ENCODE data around the gene MET. TPM values are rescaled to one million over a fixed set of nuclear protein-coding genes. Genes with fewer than 3 reads are reported as not detected.

The MET gene
- total and polyA plus RNA-seq, 2 of the 13 experiments (the other 11 are each of a cell fraction or from before 2014, with no cell fraction given), result 21.8 to 31.5 TPM

DNA sequence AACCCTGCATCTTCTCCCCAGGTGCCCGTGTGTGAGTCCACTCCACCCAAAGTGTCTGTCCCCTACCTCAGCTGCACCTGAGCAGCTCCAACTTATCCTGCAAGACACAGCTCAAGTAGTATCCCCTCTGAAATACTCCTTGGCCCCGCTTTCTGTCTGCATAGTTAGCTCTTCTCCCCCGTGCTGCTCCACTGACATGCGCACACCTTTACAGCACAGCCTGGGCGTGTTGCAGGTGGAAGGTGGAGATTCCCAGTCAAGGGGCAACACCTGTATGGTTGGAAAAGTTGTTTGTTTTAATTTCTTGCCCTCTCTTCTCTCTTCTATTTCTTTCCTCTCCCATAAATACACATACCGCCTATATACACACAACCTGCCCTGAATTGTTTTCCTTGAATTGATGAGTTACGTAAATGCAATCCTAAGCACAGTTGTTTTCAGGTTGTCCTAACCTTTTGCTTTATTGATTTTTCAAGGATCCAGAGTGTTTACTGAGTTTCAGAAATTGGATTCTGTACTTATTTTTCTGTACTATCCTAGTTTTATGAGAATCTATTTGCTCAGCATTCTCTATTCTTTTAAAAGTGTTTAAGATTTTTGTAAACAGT lies 14.9 kb downstream of the MET start (continued):
- TF ChIP-seq MAFK (conservative IDR thresholded peaks at IDR 0.05 in 1 of 2, IDR thresholded peaks at IDR 0.05 in 1 of 2; ENCODE audit: low read length in 2 of 2) (peak in 1 of 2 experiments; percentile 11; a peak in 1 of 4 replicates), ZIK1 (CRISPR knock-in tag; IDR thresholded peaks at IDR 0.05; ENCODE audit: borderline replicate concordance, low read depth) (no peak), FOXP4 (CRISPR knock-in tag; IDR thresholded peaks at IDR 0.05) (peak; percentile 95), ZNF331 (CRISPR knock-in tag; IDR thresholded peaks at IDR 0.05) (peak; percentile 57; the same call in 1 of the 2 replicates), PAX8 (CRISPR knock-in tag; IDR thresholded peaks at IDR 0.05; ENCODE audit: borderline replicate concordance) (no peak), ARID5B (CRISPR knock-in tag; IDR thresholded peaks at IDR 0.05) (peak; percentile 98), ZNF292 (CRISPR knock-in tag; IDR thresholded peaks at IDR 0.05; ENCODE audit: borderline replicate concordance, low read depth) (peak; percentile 50; the same call in 1 of the 2 replicates), SOX13 (IDR thresholded peaks at IDR 0.05) (peak; percentile 64; the same call in 1 of the 2 replicates), SOX13 (CRISPR knock-in tag; conservative IDR thresholded peaks at IDR 0.05 in 1 of 2, IDR thresholded peaks at IDR 0.05 in 1 of 2) (peak in 1 of 2 experiments; percentile 96; a peak in 2 of 4 replicates), GTF3A (CRISPR knock-in tag; conservative IDR thresholded peaks at IDR 0.05) (no peak), GATAD2A (CRISPR knock-in tag; IDR thresholded peaks at IDR 0.05) (peak; percentile 98), STAG1 (CRISPR knock-in tag; IDR thresholded peaks at IDR 0.05) (peak; percentile 5; the same call in 1 of the 2 replicates), KMT2B (CRISPR knock-in tag; IDR thresholded peaks at IDR 0.05) (0 out of 2 replicates have a peak, but pooled peaks have one; percentile 36), ARID2 (CRISPR knock-in tag; IDR thresholded peaks at IDR 0.05; ENCODE audit: borderline replicate concordance) (no peak), NPAS2 (CRISPR knock-in tag; IDR thresholded peaks at IDR 0.05; ENCODE audit: borderline replicate concordance) (no peak), SP5 (CRISPR knock-in tag; IDR thresholded peaks at IDR 0.05; ENCODE audit: borderline replicate concordance, low read depth) (peak; percentile 44; the same call in 1 of the 2 replicates), NAIF1 (CRISPR knock-in tag; IDR thresholded peaks at IDR 0.05; ENCODE audit: borderline replicate concordance) (no peak), MEF2D (CRISPR knock-in tag; IDR thresholded peaks at IDR 0.05) (0 out of 2 replicates have a peak, but pooled peaks have one; percentile 25)
- TF ChIP-seq, protein P1, sequence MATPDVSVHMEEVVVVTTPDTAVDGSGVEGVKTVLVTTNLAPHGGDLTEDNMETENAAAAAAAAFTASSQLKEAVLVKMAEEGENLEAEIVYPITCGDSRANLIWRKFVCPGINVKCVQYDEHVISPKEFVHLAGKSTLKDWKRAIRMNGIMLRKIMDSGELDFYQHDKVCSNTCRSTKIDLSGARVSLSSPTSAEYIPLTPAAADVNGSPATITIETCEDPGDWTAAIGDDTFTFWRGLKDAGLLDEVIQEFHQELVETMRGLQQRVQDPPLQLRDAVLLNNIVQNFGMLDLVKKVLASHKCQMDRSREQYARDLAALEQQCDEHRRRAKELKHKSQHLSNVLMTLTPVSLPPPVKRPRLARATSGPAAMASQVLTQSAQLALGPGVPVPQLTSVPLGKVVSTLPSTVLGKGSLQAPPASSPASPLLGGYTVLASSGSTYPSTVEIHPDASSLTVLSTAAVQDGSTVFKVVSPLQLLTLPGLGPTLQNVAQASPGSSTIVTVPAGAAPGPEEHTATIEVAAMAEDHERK (CRISPR knock-in tag; IDR thresholded peaks at IDR 0.05; ENCODE audit: low read depth), result no peak
- TF ChIP-seq, protein P2, sequence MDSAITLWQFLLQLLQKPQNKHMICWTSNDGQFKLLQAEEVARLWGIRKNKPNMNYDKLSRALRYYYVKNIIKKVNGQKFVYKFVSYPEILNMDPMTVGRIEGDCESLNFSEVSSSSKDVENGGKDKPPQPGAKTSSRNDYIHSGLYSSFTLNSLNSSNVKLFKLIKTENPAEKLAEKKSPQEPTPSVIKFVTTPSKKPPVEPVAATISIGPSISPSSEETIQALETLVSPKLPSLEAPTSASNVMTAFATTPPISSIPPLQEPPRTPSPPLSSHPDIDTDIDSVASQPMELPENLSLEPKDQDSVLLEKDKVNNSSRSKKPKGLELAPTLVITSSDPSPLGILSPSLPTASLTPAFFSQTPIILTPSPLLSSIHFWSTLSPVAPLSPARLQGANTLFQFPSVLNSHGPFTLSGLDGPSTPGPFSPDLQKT (CRISPR knock-in tag; IDR thresholded peaks at IDR 0.05; ENCODE audit: borderline replicate concordance), result no peak

All from HepG2 (cell line).